Heart left ventricle (tissue), 13 donors: ENCODE data around the gene BCL2.

ENCODE experiments used
- POLR2A ChIP-seq, 2 donors: fragments of 450-650 bp; IDR thresholded peaks; one replicate each; pipeline ENCODE4 v1.6.1; 2017; ENCODE audit warnings: antibody characterized with exemption in 2 of 2, mild to moderate bottlenecking in 2 of 2, moderate library complexity in 2 of 2
- TF ChIP-seq, protein P1 (sequence below), 12 donors: fragments of 200-600 bp; sonication (generic) in 4 of 12; IDR thresholded peaks; one replicate each; pipeline versions ENCODE4 v1.5.0 to v1.8.0; 2018 to 2022; ENCODE audit warnings: antibody characterized with exemption in 12 of 12, mild to moderate bottlenecking in 5 of 12
- donor health status: ischemic (EF 13 %, LVEDD 7.1; RV severe dilation, severe dysfunction).
- donor health status: DM: no; HTN: yes; CAD: no.
- donor health status: DM: no; HTN: no; CAD: no.
- donor health status: ischemic (EF 25% LVEDD 6.9; RV normal size, moderate dysfunction).
- donor health status: ischemic (EF 25% LVEDD 5.7; RV mildly dilated, moderate dysfunction).
- donor health status: ischemic (EF 35%, LVEDD 5.7; RV mildly dilated, moderate dysfunction).
- donor health status: nonischemic (EF 11% LVEDD 7.7; RV severe dilation, severe dysfunction).
- donor health status: DM: yes; HTN: yes; CAD: no.
- donor health status: PGD.
- donor health status: ischemic (EF 29% LVEDD 5.4; RV normal size, mild dysfunction).
- donor health status: nonischemic (EF 23%, LVEDD 6.1; RV moderate dilation, normal function).

DNA sequence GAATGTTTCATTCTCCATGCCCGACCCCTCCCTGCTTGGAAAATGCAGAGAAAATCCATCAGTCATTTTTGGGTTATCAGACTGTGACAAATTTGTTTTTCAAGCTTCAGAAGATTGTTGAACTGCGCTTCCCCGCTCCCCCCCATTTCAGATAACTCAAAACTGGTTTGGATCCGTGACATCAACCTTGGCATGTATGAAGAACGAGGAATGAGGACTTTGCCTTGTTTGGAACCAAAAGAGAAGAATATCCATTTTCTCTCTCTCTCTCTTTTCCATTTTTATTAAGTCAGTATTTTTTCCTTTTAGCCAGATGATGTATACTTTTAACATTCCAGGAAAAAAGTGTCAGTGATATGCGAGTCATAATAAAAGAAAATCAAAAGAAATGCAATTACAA, 171.6 kb downstream of the BCL2 start:
- TF ChIP-seq, protein P1, sequence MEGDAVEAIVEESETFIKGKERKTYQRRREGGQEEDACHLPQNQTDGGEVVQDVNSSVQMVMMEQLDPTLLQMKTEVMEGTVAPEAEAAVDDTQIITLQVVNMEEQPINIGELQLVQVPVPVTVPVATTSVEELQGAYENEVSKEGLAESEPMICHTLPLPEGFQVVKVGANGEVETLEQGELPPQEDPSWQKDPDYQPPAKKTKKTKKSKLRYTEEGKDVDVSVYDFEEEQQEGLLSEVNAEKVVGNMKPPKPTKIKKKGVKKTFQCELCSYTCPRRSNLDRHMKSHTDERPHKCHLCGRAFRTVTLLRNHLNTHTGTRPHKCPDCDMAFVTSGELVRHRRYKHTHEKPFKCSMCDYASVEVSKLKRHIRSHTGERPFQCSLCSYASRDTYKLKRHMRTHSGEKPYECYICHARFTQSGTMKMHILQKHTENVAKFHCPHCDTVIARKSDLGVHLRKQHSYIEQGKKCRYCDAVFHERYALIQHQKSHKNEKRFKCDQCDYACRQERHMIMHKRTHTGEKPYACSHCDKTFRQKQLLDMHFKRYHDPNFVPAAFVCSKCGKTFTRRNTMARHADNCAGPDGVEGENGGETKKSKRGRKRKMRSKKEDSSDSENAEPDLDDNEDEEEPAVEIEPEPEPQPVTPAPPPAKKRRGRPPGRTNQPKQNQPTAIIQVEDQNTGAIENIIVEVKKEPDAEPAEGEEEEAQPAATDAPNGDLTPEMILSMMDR (IDR thresholded peaks at IDR 0.05), result no peak
- TF ChIP-seq POLR2A (IDR thresholded peaks at IDR 0.05), result no peak
